Activated B cell treated with CpG ODN at 0.5 μM for 24 hours (primary cell): Measurements from ENCODE around the gene CSNK1G1. TPM values are rescaled to one million over a fixed set of nuclear protein-coding genes. Genes with fewer than 3 reads are reported as not detected.

ENCODE experiments used
- ATAC-seq: fragments of 200-7000 bp; cut with Tn5 transposase; one replicate; pipeline ENCODE4 v1.10.0; 2021; ENCODE audit warnings: low read depth, mild to moderate bottlenecking, moderate library complexity
- CTCF ChIA-PET: fragments of 350-600 bp; sonication (Branson Sonifier 250); formaldehyde crosslinking; loops from one replicate; lab custom pipeline; 2021; ENCODE audit warnings: antibody characterized with exemption; lab: Charles Lee
- POLR2A ChIA-PET: fragments of 350-600 bp; sonication (Branson Sonifier 250); formaldehyde crosslinking; loops from one replicate; lab custom pipeline; 2021; ENCODE audit warnings: antibody characterized with exemption; lab: Charles Lee
- DNase-seq: peaks from one replicate; pipeline ENCODE4 v3.0.0; 2022
- H3K27ac Mint-ChIP-seq: one replicate; pipeline ENCODE4 v1.8.0; 2020; ENCODE audit warnings: mixed read lengths
- H3K27me3 Mint-ChIP-seq: one replicate; pipeline ENCODE4 v1.8.0; 2021; ENCODE audit warnings: mixed read lengths
- H3K36me3 Mint-ChIP-seq: one replicate; pipeline ENCODE4 v1.8.0; 2021; ENCODE audit warnings: low read depth, mixed read lengths
- H3K4me1 Mint-ChIP-seq: one replicate; pipeline ENCODE4 v1.8.0; 2021; ENCODE audit warnings: mixed read lengths
- H3K4me3 Mint-ChIP-seq: one replicate; pipeline ENCODE4 v1.8.0; 2020; ENCODE audit warnings: mild to moderate bottlenecking, mixed read lengths
- H3K9me3 Mint-ChIP-seq: one replicate; pipeline ENCODE4 v1.8.0; 2020; ENCODE audit warnings: mixed read lengths
- CTCF ChIP-seq: fragments of 200-600 bp; IDR thresholded peaks from one replicate; pipeline ENCODE4 v1.8.0; 2022; ENCODE audit warnings: antibody characterized with exemption, mild to moderate bottlenecking
- intact Hi-C: fragments of 100-400 bp; cut with micrococcal nuclease; formaldehyde crosslinking; loops from one replicate; pipeline ENCODE4 v1.15.1; 2024
- total RNA-seq: library from RNA; stranded (reverse); gene quantifications from 2 replicates; pipeline ENCODE4 v1.2.3, GENCODE V29; 2022

CSNK1G1 gene
- total RNA-seq, 1 donor from 2014 or later, result 26.6 TPM

DNA sequence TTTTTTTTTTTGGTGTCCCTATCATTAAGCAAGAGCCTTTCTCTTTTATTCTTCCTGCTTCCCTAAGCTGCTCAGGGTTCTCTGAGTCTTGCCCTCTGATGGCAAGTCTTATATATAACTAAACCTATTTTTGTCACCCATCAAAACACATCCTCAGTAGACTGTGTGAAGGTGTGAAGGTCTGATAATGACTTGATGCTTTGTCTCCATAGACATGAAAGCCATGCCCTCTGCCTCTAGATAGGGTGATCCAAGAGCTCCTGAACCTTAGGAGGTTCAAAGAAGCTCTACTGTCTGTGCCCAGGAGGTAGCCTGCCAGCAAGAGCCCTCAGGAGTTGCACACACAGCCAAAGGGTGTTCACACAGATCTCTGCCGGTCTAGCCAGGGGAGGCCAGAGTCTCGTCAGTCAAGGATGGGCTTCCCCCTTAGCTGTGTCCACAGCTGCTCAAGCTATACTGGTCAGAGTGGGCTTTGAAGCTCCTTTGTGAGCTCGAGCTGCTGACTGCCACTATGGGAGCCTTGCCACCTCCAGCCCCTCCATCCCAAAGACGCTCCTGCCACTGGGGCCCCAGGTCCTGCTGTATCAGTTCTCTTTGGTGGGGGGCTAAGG, 217.5 kb downstream of the CSNK1G1 start:
- no peak for TF ChIP-seq CTCF
- Mint-ChIP-seq H3K36me3 (peaks cover 79% of the 10 kb centered on the region), H3K27ac (peak overlapping the region; percentile 1), H3K4me1 (peaks cover 19% of the 10 kb centered on the region), H3K27me3 (no peaks in the 10 kb centered on the region), H3K4me3 (no peak overlapping the region), H3K9me3 (no peaks in the 10 kb centered on the region)
- DNase-seq, result no peak
- intact Hi-C loops, result no loop called here
- ChIA-PET POLR2A (interaction anchor here (0.6 to 2.0 kb wide), 3 partner anchors 15 to 539 kb away, joined by 3 to 7 read pairs (median 7); no protein-coding TSS in a partner anchor), CTCF (interaction anchor here (2.8 kb wide), 1 partner anchor 14 kb away, joined by 28 read pairs; the partner anchor contains the start of gene SNX22)
- ATAC-seq, result no peak

DNA sequence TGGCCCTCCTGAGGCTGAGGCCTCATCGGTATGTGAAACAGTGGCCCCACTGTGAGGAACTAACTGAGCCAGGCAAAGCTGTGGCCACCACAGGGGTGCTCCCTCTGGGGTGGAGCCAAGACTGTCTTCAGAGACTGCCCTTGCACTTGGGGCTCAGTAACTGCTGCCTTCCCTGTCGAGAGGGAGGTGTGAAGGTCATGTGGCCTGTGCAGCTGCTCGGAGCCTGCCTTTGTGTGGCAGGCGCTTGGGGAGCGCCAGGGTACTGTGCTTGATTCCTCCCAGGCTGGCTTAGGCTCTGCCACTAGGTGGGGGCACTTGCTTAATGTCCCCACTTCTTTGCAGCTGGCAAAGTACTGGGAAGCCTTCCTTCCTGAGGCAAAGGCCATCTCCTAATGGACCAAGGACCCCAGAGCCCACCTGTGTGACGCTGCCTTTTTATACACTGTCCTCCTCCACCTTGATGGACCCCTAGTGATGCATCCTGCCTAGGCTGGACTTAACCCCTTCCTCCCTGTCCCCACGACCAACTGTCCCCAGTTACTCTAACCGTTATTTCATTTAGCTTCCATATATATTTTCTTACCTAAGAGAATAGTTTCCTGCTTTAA, 218.6 kb downstream of the CSNK1G1 start:
- no peaks in the 10 kb centered on the region for H3K27me3 Mint-ChIP-seq
- no peak for TF ChIP-seq CTCF
- no peak for DNase-seq
- ATAC-seq, result peak; percentile 93
- H3K27ac Mint-ChIP-seq, result no peak overlapping the region
- no peaks in the 10 kb centered on the region for H3K9me3 Mint-ChIP-seq
- H3K4me1 Mint-ChIP-seq, result peaks cover 17% of the 10 kb centered on the region
- H3K4me3 Mint-ChIP-seq, result no peak overlapping the region
- peaks cover 81% of the 10 kb centered on the region for H3K36me3 Mint-ChIP-seq
- intact Hi-C loops, result loop anchor here (1.0 kb wide), 1 partner anchor 16 kb away; no protein-coding TSS in a partner anchor
- CTCF ChIA-PET, result interaction anchor here (0.6 to 2.8 kb wide), 3 partner anchors 13 to 18 kb away, joined by 3 to 28 read pairs (median 5); partner anchors contain the start of gene SNX22
- POLR2A ChIA-PET, result interaction anchor here (0.6 to 2.0 kb wide), 3 partner anchors 16 to 25 kb away, joined by 3 to 7 read pairs (median 7); no protein-coding TSS in a partner anchor

DNA sequence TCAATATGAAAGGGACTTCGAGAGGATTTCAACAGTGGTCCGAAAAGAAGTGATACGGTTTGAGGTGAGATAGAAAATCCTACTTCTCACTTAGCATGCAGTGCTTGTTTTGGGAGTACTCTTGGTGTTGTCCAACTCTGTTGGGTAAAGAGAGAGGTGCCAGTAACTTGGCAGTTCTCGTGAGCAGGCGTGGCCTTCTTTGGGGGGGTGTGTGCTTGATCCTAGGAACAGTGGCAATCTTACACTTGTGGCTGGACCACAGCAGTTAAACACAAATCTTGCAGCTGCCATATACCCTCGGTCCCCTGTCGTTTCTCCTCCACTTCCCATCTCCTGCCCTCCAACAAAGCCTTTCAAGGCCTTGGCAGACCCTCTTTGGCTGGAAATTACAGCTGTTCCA, 219.6 kb downstream of the CSNK1G1 start:
- no peak for TF ChIP-seq CTCF
- peaks cover 17% of the 10 kb centered on the region for H3K4me1 Mint-ChIP-seq
- peak overlapping the region; percentile 39 for H3K27ac Mint-ChIP-seq
- ATAC-seq (no peak), DNase-seq (no peak)
- H3K36me3 Mint-ChIP-seq, result peaks cover 83% of the 10 kb centered on the region
- no peaks in the 10 kb centered on the region for H3K27me3 Mint-ChIP-seq
- H3K4me3 Mint-ChIP-seq, result no peak overlapping the region
- H3K9me3 Mint-ChIP-seq, result no peaks in the 10 kb centered on the region
- intact Hi-C loops, result no loop called here
- POLR2A ChIA-PET, result no interaction called here
- CTCF ChIA-PET, result interaction anchor here (1.8 to 2.8 kb wide), 2 partner anchors 14 to 17 kb away, joined by 5 to 28 read pairs; partner anchors contain the start of gene SNX22

GRCh38 chr15:64134345-64134829, 221.6 kb downstream of the CSNK1G1 start:
- Mint-ChIP-seq H3K9me3 (no peaks in the 10 kb centered on the region), H3K4me3 (no peak overlapping the region), H3K27me3 (no peaks in the 10 kb centered on the region), H3K4me1 (peaks cover 17% of the 10 kb centered on the region), H3K27ac (no peak overlapping the region), H3K36me3 (peaks cover 90% of the 10 kb centered on the region)
- no peak for ATAC-seq
- DNase-seq, result no peak
- no peak for TF ChIP-seq CTCF
- ChIA-PET CTCF (interaction anchor here (1.7 kb wide), 1 partner anchor 19 kb away, joined by 4 read pairs; no protein-coding TSS in a partner anchor), POLR2A (interaction anchor here (0.6 to 1.5 kb wide), 3 partner anchors 10 to 1150 kb away, joined by 3 to 5 read pairs (median 4); no protein-coding TSS in a partner anchor)
- intact Hi-C loops, result no loop called here
